GDM1 (cell line): ENCODE results near the gene SLC8B1.

Experiments
- DNase-seq: peaks from one replicate; lab custom pipeline; 2025; lab: John Stamatoyannopoulos, UW

Gene SLC8B1

GRCh38 chr12:113318900-113319628 is 15.8 kb downstream of the SLC8B1 start:
- no peak for DNase-seq

- no peak for DNase-seq
These were observed 16.8 kb downstream of the SLC8B1 start for GRCh38 chr12:113318046-113318656.

GRCh38 chr12:113317122-113317521 is 17.8 kb downstream of the SLC8B1 start:
- DNase-seq: no peak

- no peak for DNase-seq
These were observed 18.8 kb downstream of the SLC8B1 start for GRCh38 chr12:113316155-113316554.

GRCh38 chr12:113315358-113315757 is 19.6 kb downstream of the SLC8B1 start:
- no peak for DNase-seq

- no peak for DNase-seq
These were observed 20.8 kb downstream of the SLC8B1 start for GRCh38 chr12:113314121-113314529.

- DNase-seq: peak; percentile 13
These were observed 24.4 kb downstream of the SLC8B1 start for GRCh38 chr12:113310489-113310888.

- no peak for DNase-seq
These were observed 28.5 kb downstream of the SLC8B1 start for GRCh38 chr12:113306382-113306781.

GRCh38 chr12:113305281-113305856 is 29.5 kb downstream of the SLC8B1 start:
- no peak for DNase-seq

- peak; percentile 82 for DNase-seq
These were observed 31.8 kb downstream of the SLC8B1 start for GRCh38 chr12:113302886-113303640.

- DNase-seq: no peak
These were observed 32.4 kb downstream of the SLC8B1 start for GRCh38 chr12:113302466-113302865.

- DNase-seq: no peak
These were observed 33.1 kb downstream of the SLC8B1 start for GRCh38 chr12:113301811-113302210.

GRCh38 chr12:113299619-113300237 is 35.2 kb downstream of the SLC8B1 start:
- no peak for DNase-seq

- DNase-seq: no peak
These were observed 35.9 kb downstream of the SLC8B1 start for GRCh38 chr12:113298861-113299545.

- no peak for DNase-seq
These were observed 36.5 kb downstream of the SLC8B1 start for GRCh38 chr12:113298472-113298817.

- no peak for DNase-seq
These were observed 37.1 kb downstream of the SLC8B1 start for GRCh38 chr12:113297621-113298471.

GRCh38 chr12:113297214-113297587 is 37.7 kb downstream of the SLC8B1 start:
- DNase-seq: no peak

- DNase-seq: no peak
These were observed 38.2 kb downstream of the SLC8B1 start for GRCh38 chr12:113296557-113297213.

- DNase-seq: no peak
These were observed 38.9 kb downstream of the SLC8B1 start for GRCh38 chr12:113295886-113296556.

GRCh38 chr12:113293100-113293499 is 41.8 kb downstream of the SLC8B1 start:
- DNase-seq: no peak
